Ishikawa (cell line): ENCODE data around the gene PDAP1.

Experiments used
- CEBPB ChIP-seq: IDR thresholded peaks from 2 replicates; pipeline ENCODE4 v1.6.1; 2012
- CREB1 ChIP-seq: IDR thresholded peaks from 2 replicates; pipeline ENCODE4 v1.6.1; 2012; ENCODE audit warnings: low read depth
- EGR1 ChIP-seq: IDR thresholded peaks from 2 replicates; pipeline ENCODE4 v1.6.1; 2012
- EP300 ChIP-seq: IDR thresholded peaks from 2 replicates; pipeline ENCODE4 v1.6.1; 2012; ENCODE audit warnings: borderline replicate concordance
- FOXM1 ChIP-seq: IDR thresholded peaks from 2 replicates; pipeline ENCODE4 v1.6.1; 2012; ENCODE audit warnings: low read depth, borderline replicate concordance
- MAX ChIP-seq: IDR thresholded peaks from 2 replicates; pipeline ENCODE4 v1.6.1; 2012
- NFIC ChIP-seq: IDR thresholded peaks from 2 replicates; pipeline ENCODE4 v1.6.1; 2012
- RAD21 ChIP-seq: IDR thresholded peaks from 2 replicates; pipeline ENCODE4 v1.6.1; 2012; ENCODE audit warnings: low read depth
- REST ChIP-seq: IDR thresholded peaks from 2 replicates; pipeline ENCODE4 v1.6.1; 2012; ENCODE audit warnings: low read depth, mild to moderate bottlenecking
- TAF1 ChIP-seq: IDR thresholded peaks from 2 replicates; pipeline ENCODE4 v1.6.1; 2012; ENCODE audit warnings: low read depth, mild to moderate bottlenecking
- TCF12 ChIP-seq: IDR thresholded peaks from 2 replicates; pipeline ENCODE4 v1.6.1; 2012; ENCODE audit warnings: low read depth
- TEAD4 ChIP-seq: IDR thresholded peaks from 2 replicates; pipeline ENCODE4 v1.6.1; 2012
- USF1 ChIP-seq: IDR thresholded peaks from 2 replicates; pipeline ENCODE4 v1.6.1; 2012
- YY1 ChIP-seq: IDR thresholded peaks from 2 replicates; pipeline ENCODE4 v1.6.1; 2012; ENCODE audit warnings: low read depth
- ZBTB7A ChIP-seq: IDR thresholded peaks from 2 replicates; pipeline ENCODE4 v1.6.1; 2012; ENCODE audit warnings: low read depth

The PDAP1 gene

GRCh38 chr7:99371376-99371920 is 36.9 kb downstream of the PDAP1 start:
- TF ChIP-seq EP300 (no peak), TCF12 (no peak), EGR1 (no peak), TAF1 (no peak), YY1 (no peak), FOXM1 (no peak), REST (no peak), CEBPB (no peak), CREB1 (no peak), USF1 (no peak), MAX (no peak), RAD21 (no peak), TEAD4 (no peak), NFIC (no peak), ZBTB7A (no peak)

- TF ChIP-seq USF1, result no peak
- TF ChIP-seq EP300, result no peak
- TF ChIP-seq REST, result no peak
- no peak for TF ChIP-seq RAD21
- TF ChIP-seq EGR1, result no peak
- TF ChIP-seq TCF12, result no peak
- TF ChIP-seq MAX, result no peak
- no peak for TF ChIP-seq CREB1
- TF ChIP-seq YY1, result no peak
- TF ChIP-seq TAF1, result no peak
Observed at GRCh38 chr7:99369767-99370391, 38.5 kb downstream of the PDAP1 start.

- TF ChIP-seq USF1, result no peak
- TF ChIP-seq ZBTB7A, result no peak
- no peak for TF ChIP-seq CEBPB
- no peak for TF ChIP-seq CREB1
- no peak for TF ChIP-seq FOXM1
- no peak; the same call in 1 of the 2 replicates for TF ChIP-seq MAX
- no peak for TF ChIP-seq TAF1
- TF ChIP-seq TEAD4, result peak; percentile 44
- no peak for TF ChIP-seq REST
- no peak; the same call in 1 of the 2 replicates for TF ChIP-seq EP300
- 0 out of 2 replicates have a peak, but pooled peaks have one; percentile 37 for TF ChIP-seq TCF12
- TF ChIP-seq EGR1, result peak; percentile 80
- peak; percentile 44 for TF ChIP-seq NFIC
- TF ChIP-seq RAD21, result no peak
- TF ChIP-seq YY1, result no peak
Observed at GRCh38 chr7:99368750-99369389, 39.5 kb downstream of the PDAP1 start.

- TF ChIP-seq EGR1 (0 out of 2 replicates have a peak, but pooled peaks have one; percentile 25), MAX (no peak)
Observed at GRCh38 chr7:99366646-99367045, 41.8 kb downstream of the PDAP1 start.
